ENCODE measurements around the gene PDGFB.

DNA sequence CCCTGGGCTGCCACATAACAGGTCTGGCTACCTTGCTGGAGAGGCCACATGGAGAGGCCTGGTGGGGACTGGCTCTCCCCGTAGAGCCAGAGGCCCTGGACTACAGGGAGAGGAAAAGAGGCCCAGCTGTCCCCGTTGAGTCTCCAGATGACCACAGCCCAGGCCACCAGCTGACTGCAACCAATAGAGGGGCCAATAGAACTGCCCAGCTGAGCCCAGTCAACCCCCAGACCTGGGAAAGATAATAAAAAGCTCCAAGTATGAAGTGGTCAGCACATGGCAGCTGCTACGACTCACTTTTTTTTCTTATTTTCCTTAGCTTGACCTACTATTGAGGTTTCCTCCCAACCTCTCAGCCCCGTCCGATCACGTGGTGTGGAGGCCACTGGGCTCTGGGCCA, 18.4 kb downstream of the PDGFB start:
- TF ChIP-seq POLR2A (IDR thresholded peaks at IDR 0.05) = no peak
- TF ChIP-seq, protein P1, sequence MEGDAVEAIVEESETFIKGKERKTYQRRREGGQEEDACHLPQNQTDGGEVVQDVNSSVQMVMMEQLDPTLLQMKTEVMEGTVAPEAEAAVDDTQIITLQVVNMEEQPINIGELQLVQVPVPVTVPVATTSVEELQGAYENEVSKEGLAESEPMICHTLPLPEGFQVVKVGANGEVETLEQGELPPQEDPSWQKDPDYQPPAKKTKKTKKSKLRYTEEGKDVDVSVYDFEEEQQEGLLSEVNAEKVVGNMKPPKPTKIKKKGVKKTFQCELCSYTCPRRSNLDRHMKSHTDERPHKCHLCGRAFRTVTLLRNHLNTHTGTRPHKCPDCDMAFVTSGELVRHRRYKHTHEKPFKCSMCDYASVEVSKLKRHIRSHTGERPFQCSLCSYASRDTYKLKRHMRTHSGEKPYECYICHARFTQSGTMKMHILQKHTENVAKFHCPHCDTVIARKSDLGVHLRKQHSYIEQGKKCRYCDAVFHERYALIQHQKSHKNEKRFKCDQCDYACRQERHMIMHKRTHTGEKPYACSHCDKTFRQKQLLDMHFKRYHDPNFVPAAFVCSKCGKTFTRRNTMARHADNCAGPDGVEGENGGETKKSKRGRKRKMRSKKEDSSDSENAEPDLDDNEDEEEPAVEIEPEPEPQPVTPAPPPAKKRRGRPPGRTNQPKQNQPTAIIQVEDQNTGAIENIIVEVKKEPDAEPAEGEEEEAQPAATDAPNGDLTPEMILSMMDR (IDR thresholded peaks at IDR 0.05) = no peak
